SK-N-SH (cell line): ENCODE data around the gene BABAM2. TPM values are rescaled to one million over a fixed set of nuclear protein-coding genes. Genes with fewer than 3 reads are reported as not detected.

ENCODE experiments used
- CTCF ChIA-PET: fragments of 300-600, 350-600 bp; formaldehyde crosslinking; extraction: SDS; loops from one replicate; lab custom pipeline; 2021; lab: Yijun Ruan, JAX
- POLR2A ChIA-PET: fragments of 350-600 bp; sonication (Branson Sonifier 250); formaldehyde crosslinking; extraction: SDS; loops from one replicate; lab custom pipeline; 2020; ENCODE audit warnings: antibody characterized with exemption, inconsistent platforms; lab: Yijun Ruan, JAX
- DNase-seq: peaks from one replicate; pipeline ENCODE4 v3.0.0; 2012
- H2AFZ ChIP-seq: fragments of 200-600 bp; sonication (generic); 2 replicates; pipeline ENCODE4 v1.8.1; 2016; ENCODE audit warnings: antibody characterized with exemption, mild to moderate bottlenecking, low read depth
- H3F3A ChIP-seq: fragments of 200-600 bp; sonication (generic); replicated peaks from 2 replicates; pipeline ENCODE3; 2016; ENCODE audit warnings: antibody characterized with exemption, mild to moderate bottlenecking; ENCODE audit not compliant: insufficient read depth
- H3K27ac ChIP-seq, 2 experiments: fragments of 200-500 bp in 1 of 2; fragments of 200-600 bp in 1 of 2; sonication (Bioruptor generic) in 1 of 2; sonication (generic), shearing (Covaris generic) in 1 of 2; 2 replicates each; pipeline versions ENCODE4 v1.5.1 to v1.6.1; 2014 to 2016; ENCODE audit warnings: low read depth in 2 of 2, inconsistent platforms in 1 of 2, low read length in 1 of 2, mild to moderate bottlenecking in 1 of 2, mixed read lengths in 1 of 2
- H3K27me3 ChIP-seq: fragments of 200-600 bp; sonication (generic), shearing (Covaris generic); 2 replicates; pipeline ENCODE4 v1.6.1; 2016; ENCODE audit warnings: mixed run types; ENCODE audit not compliant: insufficient read depth
- H3K36me3 ChIP-seq, 2 experiments: fragments of 200-500 bp in 1 of 2; fragments of 200-600 bp in 1 of 2; sonication (Bioruptor generic) in 1 of 2; sonication (generic) in 1 of 2; replicated peaks in 1 of 2; 2 replicates each; pipeline versions ENCODE3 to v1.5.1; 2014 to 2016; ENCODE audit warnings: low read length in 1 of 2, mild to moderate bottlenecking in 1 of 2; ENCODE audit not compliant: insufficient read depth in 2 of 2, control insufficient read depth in 1 of 2
- H3K4me1 ChIP-seq, 2 experiments: fragments of 200-500 bp in 1 of 2; fragments of 200-600 bp in 1 of 2; sonication (Bioruptor generic) in 1 of 2; sonication (generic), shearing (Covaris generic) in 1 of 2; 2 replicates each; pipeline versions ENCODE4 v1.5.1 to v1.6.1; 2014 to 2016; ENCODE audit warnings: low read depth in 1 of 2, low read length in 1 of 2, mixed run types in 1 of 2; ENCODE audit not compliant: insufficient read depth in 2 of 2, control insufficient read depth in 1 of 2
- H3K4me2 ChIP-seq: fragments of 200-600 bp; sonication (generic), shearing (Covaris generic); 2 replicates; pipeline ENCODE4 v1.6.1; 2017; ENCODE audit warnings: mixed run types
- H3K4me3 ChIP-seq, 2 experiments: fragments of 200-500 bp in 1 of 2; fragments of 200-600 bp in 1 of 2; sonication (Bioruptor generic) in 1 of 2; sonication (generic), shearing (Covaris generic) in 1 of 2; 2 replicates each; pipeline versions ENCODE4 v1.5.1 to v1.8.1; 2014 to 2016; ENCODE audit warnings: low read depth in 2 of 2, inconsistent platforms in 1 of 2, low read length in 1 of 2, mild to moderate bottlenecking in 1 of 2, mixed read lengths in 1 of 2, moderate library complexity in 1 of 2
- H3K79me2 ChIP-seq: fragments of 200-600 bp; sonication (generic); 2 replicates; pipeline ENCODE4 v1.8.1; 2017; ENCODE audit warnings: mild to moderate bottlenecking; ENCODE audit not compliant: insufficient read depth
- H3K9ac ChIP-seq: fragments of 200-600 bp; sonication (generic); 2 replicates; pipeline ENCODE4 v1.6.1; 2017; ENCODE audit warnings: mixed run types
- H3K9me2 ChIP-seq: fragments of 200-600 bp; sonication (generic); 2 replicates; pipeline ENCODE4 v1.6.1; 2017; ENCODE audit warnings: mixed run types
- H3K9me3 ChIP-seq: fragments of 200-600 bp; sonication (generic); 2 replicates; pipeline ENCODE4 v1.6.1; 2017; ENCODE audit warnings: mixed run types, mild to moderate bottlenecking, moderate library complexity
- H4K20me1 ChIP-seq: fragments of 200-600 bp; sonication (generic); 2 replicates; pipeline ENCODE4 v1.6.1; 2017; ENCODE audit warnings: mild to moderate bottlenecking, mixed run types; ENCODE audit not compliant: insufficient read depth
- EP300 ChIP-seq, 2 experiments: IDR thresholded peaks; 2 replicates each; pipeline versions ENCODE4 v1.4.0 to v1.6.1; 2012; ENCODE audit warnings: borderline replicate concordance in 1 of 2, low read depth in 1 of 2, low read length in 1 of 2
- FOSL2 ChIP-seq: IDR thresholded peaks from 2 replicates; pipeline ENCODE4 v1.4.0; 2012; ENCODE audit warnings: low read depth, mild to moderate bottlenecking, moderate library complexity, borderline replicate concordance
- JUND ChIP-seq: IDR thresholded peaks from 2 replicates; pipeline ENCODE4 v1.4.0; 2012
- NFIC ChIP-seq: IDR thresholded peaks from 2 replicates; pipeline ENCODE4 v1.4.0; 2012; ENCODE audit warnings: borderline replicate concordance
- RXRA ChIP-seq: IDR thresholded peaks from 2 replicates; pipeline ENCODE4 v1.4.0; 2012; ENCODE audit warnings: low read depth, mild to moderate bottlenecking, borderline replicate concordance
- TCF12 ChIP-seq: IDR thresholded peaks from 2 replicates; pipeline ENCODE4 v1.4.0; 2012
- TEAD4 ChIP-seq: IDR thresholded peaks from 2 replicates; pipeline ENCODE4 v1.4.0; 2012; ENCODE audit warnings: mild to moderate bottlenecking, borderline replicate concordance; ENCODE audit not compliant: insufficient read depth
- YY1 ChIP-seq: IDR thresholded peaks from 2 replicates; pipeline ENCODE4 v1.4.0; 2012; ENCODE audit warnings: low read depth, mild to moderate bottlenecking
- WGBS: methylation state at CpG from one replicate; pipeline ENCODE4 v1.1.6; 2017; ENCODE audit warnings: low lambda C conversion rate; 5-methylcytosine and 5-hydroxymethylcytosine counted together
- polyA plus RNA-seq, 3 experiments: library from polyadenylated mRNA; depleted of rRNA; stranded (reverse); fragments of >200 nt; gene quantifications; 2 replicates each; pipeline ENCODE4 v1.2.3, GENCODE V29; 2012
- TF ChIP-seq, protein P1 (sequence below): IDR thresholded peaks from 2 replicates; pipeline ENCODE4; 2012
- TF ChIP-seq, protein P2 (sequence below): IDR thresholded peaks from 2 replicates; pipeline ENCODE4 v1.6.1; 2012; ENCODE audit warnings: mild to moderate bottlenecking, low read depth, low read length, moderate library complexity

Gene BABAM2
- polyA plus RNA-seq, 1 of the 3 experiments (the other 2 are of a cell fraction): 34.0 TPM

DNA sequence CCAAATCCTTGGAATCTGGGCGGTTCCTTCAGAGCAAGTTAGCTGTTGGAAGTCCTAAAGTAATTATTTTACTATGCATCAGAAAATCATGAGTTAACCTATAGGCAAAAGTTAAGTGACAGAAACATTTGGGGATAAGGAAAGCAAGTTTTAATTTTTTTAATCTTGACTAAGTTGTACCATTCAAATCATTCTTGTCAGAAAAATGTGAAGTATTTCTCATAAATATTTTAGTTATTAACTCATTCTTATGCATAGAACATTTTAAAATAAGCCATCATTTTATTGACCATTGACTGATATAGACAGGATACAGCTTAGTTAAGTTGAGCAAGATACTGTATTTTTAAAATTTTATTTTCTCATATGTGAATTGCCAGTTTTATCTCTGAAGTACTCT, 403.9 kb downstream of the BABAM2 start:
- Histone ChIP-seq H3K27me3 (no peaks in the 10 kb centered on the region), H2AFZ (no peak overlapping the region), H3K79me2 (no peaks in the 10 kb centered on the region), H3K9ac (no peak overlapping the region), H3K4me1 (peaks cover 0 to 16% of the 10 kb centered on the region in 2 experiments; a peak in 1 of 4 replicates), H4K20me1 (no peaks in the 10 kb centered on the region), H3K4me3 (no peak overlapping the region), H3K9me2 (no peaks in the 10 kb centered on the region), H3K36me3 (peaks cover 0 to 6% of the 10 kb centered on the region in 2 experiments), H3K4me2 (no peak overlapping the region), H3K9me3 (no peaks in the 10 kb centered on the region), H3K27ac (no peak overlapping the region), H3F3A (peaks cover 23% of the 10 kb centered on the region)
- 92% methylated on average over 1 of the region's 1 CpG for WGBS
- TF ChIP-seq RXRA: no peak
- no peak for TF ChIP-seq FOSL2
- POLR2A ChIA-PET: no interaction called here
- no peak for DNase-seq
- CTCF ChIA-PET: no interaction called here

DNA sequence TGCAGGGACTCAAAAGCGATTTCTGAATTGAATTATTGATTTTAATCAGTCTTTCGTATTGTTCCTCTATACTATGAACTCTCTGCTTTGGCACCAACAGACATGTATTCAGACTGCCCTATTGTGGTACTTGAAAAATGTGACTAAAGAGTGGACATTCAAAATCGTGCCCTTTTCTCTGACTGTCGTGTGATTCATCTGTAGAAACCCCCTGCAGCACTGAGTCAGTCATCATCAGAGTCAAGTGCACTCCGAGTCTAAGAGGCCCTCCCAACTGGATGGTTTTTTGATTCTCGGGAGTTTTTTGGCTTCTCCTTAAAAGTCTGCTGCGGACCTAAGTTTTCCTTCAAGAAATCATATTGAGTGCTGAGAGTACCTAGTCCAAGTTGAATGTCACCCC, 405.7 kb downstream of the BABAM2 start:
- peaks cover 0 to 6% of the 10 kb centered on the region in 2 experiments for H3K36me3 ChIP-seq
- 46% methylated on average over 7 of the region's 7 CpGs for WGBS
- peaks cover 23% of the 10 kb centered on the region for H3F3A ChIP-seq
- no peak overlapping the region for H2AFZ ChIP-seq
- no peaks in the 10 kb centered on the region for H3K9me2 ChIP-seq
- no peaks in the 10 kb centered on the region for H3K27me3 ChIP-seq
- DNase-seq: no peak
- H4K20me1 ChIP-seq: no peaks in the 10 kb centered on the region
- no peaks in the 10 kb centered on the region for H3K9me3 ChIP-seq
- no peak overlapping the region for H3K9ac ChIP-seq
- CTCF ChIA-PET: interaction anchor here (1.0 kb wide), 1 partner anchor 14 kb away, joined by 4 read pairs; no protein-coding TSS in a partner anchor
- POLR2A ChIA-PET: no interaction called here
- no peak overlapping the region for H3K4me3 ChIP-seq
- H3K79me2 ChIP-seq: no peaks in the 10 kb centered on the region
- peak overlapping the region in 1 of 2 experiments; percentile 10; a peak in 1 of 4 replicates for H3K27ac ChIP-seq
- H3K4me1 ChIP-seq: peaks cover 0 to 16% of the 10 kb centered on the region in 2 experiments; a peak in 1 of 4 replicates
- TF ChIP-seq, protein P1, sequence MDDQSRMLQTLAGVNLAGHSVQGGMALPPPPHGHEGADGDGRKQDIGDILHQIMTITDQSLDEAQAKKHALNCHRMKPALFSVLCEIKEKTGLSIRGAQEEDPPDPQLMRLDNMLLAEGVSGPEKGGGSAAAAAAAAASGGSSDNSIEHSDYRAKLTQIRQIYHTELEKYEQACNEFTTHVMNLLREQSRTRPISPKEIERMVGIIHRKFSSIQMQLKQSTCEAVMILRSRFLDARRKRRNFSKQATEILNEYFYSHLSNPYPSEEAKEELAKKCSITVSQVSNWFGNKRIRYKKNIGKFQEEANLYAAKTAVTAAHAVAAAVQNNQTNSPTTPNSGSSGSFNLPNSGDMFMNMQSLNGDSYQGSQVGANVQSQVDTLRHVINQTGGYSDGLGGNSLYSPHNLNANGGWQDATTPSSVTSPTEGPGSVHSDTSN: peak; percentile 61; the same call in 1 of the 2 replicates
- TF ChIP-seq RXRA (peak; percentile 17; the same call in 1 of the 2 replicates), JUND (peak; percentile 58), NFIC (peak; percentile 23; the same call in 1 of the 2 replicates), YY1 (no peak), FOSL2 (peak; percentile 92), EP300 (IDR thresholded peaks at IDR 0.05; ENCODE audit: borderline replicate concordance in 1 of 2, low read depth in 1 of 2, low read length in 1 of 2) (peak in 1 of 2 experiments; percentile 46; a peak in 1 of 4 replicates), TEAD4 (no peak), TCF12 (peak; percentile 40; the same call in 1 of the 2 replicates)
- TF ChIP-seq, protein P2, sequence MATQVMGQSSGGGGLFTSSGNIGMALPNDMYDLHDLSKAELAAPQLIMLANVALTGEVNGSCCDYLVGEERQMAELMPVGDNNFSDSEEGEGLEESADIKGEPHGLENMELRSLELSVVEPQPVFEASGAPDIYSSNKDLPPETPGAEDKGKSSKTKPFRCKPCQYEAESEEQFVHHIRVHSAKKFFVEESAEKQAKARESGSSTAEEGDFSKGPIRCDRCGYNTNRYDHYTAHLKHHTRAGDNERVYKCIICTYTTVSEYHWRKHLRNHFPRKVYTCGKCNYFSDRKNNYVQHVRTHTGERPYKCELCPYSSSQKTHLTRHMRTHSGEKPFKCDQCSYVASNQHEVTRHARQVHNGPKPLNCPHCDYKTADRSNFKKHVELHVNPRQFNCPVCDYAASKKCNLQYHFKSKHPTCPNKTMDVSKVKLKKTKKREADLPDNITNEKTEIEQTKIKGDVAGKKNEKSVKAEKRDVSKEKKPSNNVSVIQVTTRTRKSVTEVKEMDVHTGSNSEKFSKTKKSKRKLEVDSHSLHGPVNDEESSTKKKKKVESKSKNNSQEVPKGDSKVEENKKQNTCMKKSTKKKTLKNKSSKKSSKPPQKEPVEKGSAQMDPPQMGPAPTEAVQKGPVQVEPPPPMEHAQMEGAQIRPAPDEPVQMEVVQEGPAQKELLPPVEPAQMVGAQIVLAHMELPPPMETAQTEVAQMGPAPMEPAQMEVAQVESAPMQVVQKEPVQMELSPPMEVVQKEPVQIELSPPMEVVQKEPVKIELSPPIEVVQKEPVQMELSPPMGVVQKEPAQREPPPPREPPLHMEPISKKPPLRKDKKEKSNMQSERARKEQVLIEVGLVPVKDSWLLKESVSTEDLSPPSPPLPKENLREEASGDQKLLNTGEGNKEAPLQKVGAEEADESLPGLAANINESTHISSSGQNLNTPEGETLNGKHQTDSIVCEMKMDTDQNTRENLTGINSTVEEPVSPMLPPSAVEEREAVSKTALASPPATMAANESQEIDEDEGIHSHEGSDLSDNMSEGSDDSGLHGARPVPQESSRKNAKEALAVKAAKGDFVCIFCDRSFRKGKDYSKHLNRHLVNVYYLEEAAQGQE: 0 out of 2 replicates have a peak, but pooled peaks have one; percentile 5
- no peak overlapping the region; the same call in 1 of the 2 replicates for H3K4me2 ChIP-seq
